ENCODE measurements around the gene KPNA1. TPM values are rescaled to one million over a fixed set of nuclear protein-coding genes. Genes with fewer than 3 reads are reported as not detected.

Gene KPNA1
- total RNA-seq, 2 experiments from 2014 or later: 43.4 to 46.0 TPM

- Mint-ChIP-seq H3K4me1 (ENCODE audit: low read depth) (peaks cover 2% of the 10 kb centered on the region), H3K27me3 (no peaks in the 10 kb centered on the region), H3K9me3 (no peaks in the 10 kb centered on the region), H3K36me3 (peaks cover 58% of the 10 kb centered on the region), H3K4me3 (no peak overlapping the region), H3K27ac (no peak overlapping the region)
- intact Hi-C loops (cut with micrococcal nuclease): no loop called here
- DNase-seq: no peak
- POLR2A ChIA-PET: no interaction called here
- CTCF ChIA-PET: interaction anchor here (1.4 to 13.3 kb wide), 2 partner anchors 126 kb away, joined by 4 to 230 read pairs; partner anchors contain the start of gene PARP14
Measured at GRCh38 chr3:122553171-122553570, 38.4 kb upstream of the KPNA1 start.

GRCh38 chr3:122548619-122549018, 33.9 kb upstream of the KPNA1 start:
- intact Hi-C loops (cut with micrococcal nuclease): no loop called here
- no peaks in the 10 kb centered on the region for H3K27me3 Mint-ChIP-seq
- ChIA-PET POLR2A (no interaction called here), CTCF (interaction anchor here (2.8 kb wide), 1 partner anchor 11 kb away, joined by 10 read pairs; no protein-coding TSS in a partner anchor)
- H3K4me1 Mint-ChIP-seq (ENCODE audit: low read depth): no peaks in the 10 kb centered on the region
- H3K4me3 Mint-ChIP-seq: no peak overlapping the region
- peaks cover 55% of the 10 kb centered on the region for H3K36me3 Mint-ChIP-seq
- H3K27ac Mint-ChIP-seq: no peak overlapping the region
- DNase-seq: no peak
- no peaks in the 10 kb centered on the region for H3K9me3 Mint-ChIP-seq

GRCh38 chr3:122548076-122548475, 33.3 kb upstream of the KPNA1 start:
- Mint-ChIP-seq H3K4me3 (no peak overlapping the region), H3K36me3 (peaks cover 51% of the 10 kb centered on the region), H3K9me3 (no peaks in the 10 kb centered on the region), H3K27ac (no peak overlapping the region), H3K27me3 (no peaks in the 10 kb centered on the region), H3K4me1 (ENCODE audit: low read depth) (no peaks in the 10 kb centered on the region)
- intact Hi-C loops (cut with micrococcal nuclease): no loop called here
- ChIA-PET POLR2A (no interaction called here), CTCF (interaction anchor here (2.8 kb wide), 1 partner anchor 12 kb away, joined by 10 read pairs; no protein-coding TSS in a partner anchor)
- no peak for DNase-seq

GRCh38 chr3:122546151-122546550, 31.4 kb upstream of the KPNA1 start:
- Mint-ChIP-seq H3K4me3 (no peak overlapping the region), H3K36me3 (peaks cover 42% of the 10 kb centered on the region), H3K9me3 (no peaks in the 10 kb centered on the region), H3K27me3 (no peaks in the 10 kb centered on the region), H3K4me1 (ENCODE audit: low read depth) (no peaks in the 10 kb centered on the region), H3K27ac (no peak overlapping the region)
- CTCF ChIA-PET: interaction anchor here (1.1 kb wide), 2 partner anchors 14 to 133 kb away, joined by 3 read pairs; no protein-coding TSS in a partner anchor
- intact Hi-C loops (cut with micrococcal nuclease): no loop called here
- no peak for DNase-seq
- POLR2A ChIA-PET: no interaction called here

- intact Hi-C loops (cut with micrococcal nuclease): no loop called here
- Mint-ChIP-seq H3K4me3 (no peak overlapping the region), H3K27me3 (no peaks in the 10 kb centered on the region), H3K4me1 (ENCODE audit: low read depth) (peaks cover 15% of the 10 kb centered on the region), H3K27ac (no peak overlapping the region), H3K36me3 (peaks cover 43% of the 10 kb centered on the region), H3K9me3 (no peaks in the 10 kb centered on the region)
- CTCF ChIA-PET: no interaction called here
- POLR2A ChIA-PET: no interaction called here
- DNase-seq: no peak
Measured at GRCh38 chr3:122538956-122539490, 24.3 kb upstream of the KPNA1 start.

GRCh38 chr3:122536632-122537001, 21.9 kb upstream of the KPNA1 start:
- Mint-ChIP-seq H3K4me1 (ENCODE audit: low read depth) (peaks cover 37% of the 10 kb centered on the region), H3K36me3 (peaks cover 62% of the 10 kb centered on the region), H3K27ac (no peak overlapping the region), H3K9me3 (no peaks in the 10 kb centered on the region), H3K27me3 (no peaks in the 10 kb centered on the region), H3K4me3 (no peak overlapping the region)
- intact Hi-C loops (cut with micrococcal nuclease): no loop called here
- POLR2A ChIA-PET: interaction anchor here (0.8 kb wide), 1 partner anchor 22 kb away, joined by 3 read pairs; the partner anchor contains the start of gene KPNA1
- CTCF ChIA-PET: no interaction called here
- DNase-seq: no peak

GRCh38 chr3:122535964-122536631, 21.4 kb upstream of the KPNA1 start:
- no peak for DNase-seq
- Mint-ChIP-seq H3K4me1 (ENCODE audit: low read depth) (peaks cover 37% of the 10 kb centered on the region), H3K4me3 (no peak overlapping the region), H3K27me3 (no peaks in the 10 kb centered on the region), H3K9me3 (no peaks in the 10 kb centered on the region), H3K27ac (no peak overlapping the region), H3K36me3 (peaks cover 62% of the 10 kb centered on the region)
- CTCF ChIA-PET: no interaction called here
- POLR2A ChIA-PET: interaction anchor here (0.8 kb wide), 1 partner anchor 21 kb away, joined by 3 read pairs; the partner anchor contains the start of gene KPNA1
- intact Hi-C loops (cut with micrococcal nuclease): loop anchor here (2.0 kb wide), 1 partner anchor 77 kb away; no protein-coding TSS in a partner anchor

GRCh38 chr3:122533931-122534334, 19.2 kb upstream of the KPNA1 start:
- H3K27ac Mint-ChIP-seq: peak overlapping the region; percentile 35

GRCh38 chr3:122533480-122533879, 18.7 kb upstream of the KPNA1 start:
- peaks cover 37% of the 10 kb centered on the region for H3K4me1 Mint-ChIP-seq (ENCODE audit: low read depth)
- H3K9me3 Mint-ChIP-seq: no peaks in the 10 kb centered on the region
- intact Hi-C loops (cut with micrococcal nuclease): loop anchor here (2.0 kb wide), 1 partner anchor 43 kb away; the partner anchor contains the start of gene PARP15
- POLR2A ChIA-PET: interaction anchor here (0.7 to 1.2 kb wide), 4 partner anchors 19 to 149 kb away, joined by 3 to 7 read pairs (median 3); partner anchors contain the start of genes FAM162A and KPNA1
- H3K36me3 Mint-ChIP-seq: peaks cover 54% of the 10 kb centered on the region
- DNase-seq: no peak
- H3K27ac Mint-ChIP-seq: peak overlapping the region; percentile 35
- no peak overlapping the region for H3K4me3 Mint-ChIP-seq
- CTCF ChIA-PET: interaction anchor here (0.7 to 1.2 kb wide), 6 partner anchors 8 to 146 kb away, joined by 3 to 10 read pairs (median 4); partner anchors contain the start of gene KPNA1
- H3K27me3 Mint-ChIP-seq: no peaks in the 10 kb centered on the region

More at GRCh38 chr3:122533931-122534334, 19.2 kb upstream of the KPNA1 start:
- Mint-ChIP-seq H3K27me3 (no peaks in the 10 kb centered on the region), H3K4me3 (no peak overlapping the region), H3K4me1 (ENCODE audit: low read depth) (peaks cover 37% of the 10 kb centered on the region), H3K9me3 (no peaks in the 10 kb centered on the region), H3K36me3 (peaks cover 56% of the 10 kb centered on the region)
- ChIA-PET POLR2A (interaction anchor here (0.7 to 1.2 kb wide), 5 partner anchors 19 to 150 kb away, joined by 3 to 7 read pairs (median 3); partner anchors contain the start of genes DTX3L, FAM162A, KPNA1 and PARP9), CTCF (interaction anchor here (0.7 to 1.2 kb wide), 6 partner anchors 9 to 145 kb away, joined by 3 to 10 read pairs (median 4); partner anchors contain the start of gene KPNA1)
- intact Hi-C loops (cut with micrococcal nuclease): loop anchor here (1.0 to 2.0 kb wide), 6 partner anchors 37 to 106 kb away; partner anchors contain the start of gene PARP15
- peak; percentile 65 for DNase-seq

- no peaks in the 10 kb centered on the region for H3K27me3 Mint-ChIP-seq
- no peak for DNase-seq
- H3K4me3 Mint-ChIP-seq: no peak overlapping the region
- no peak overlapping the region for H3K27ac Mint-ChIP-seq
- no peaks in the 10 kb centered on the region for H3K9me3 Mint-ChIP-seq
- peaks cover 40% of the 10 kb centered on the region for H3K36me3 Mint-ChIP-seq
- intact Hi-C loops (cut with micrococcal nuclease): no loop called here
- H3K4me1 Mint-ChIP-seq (ENCODE audit: low read depth): peaks cover 31% of the 10 kb centered on the region
- CTCF ChIA-PET: no interaction called here
- POLR2A ChIA-PET: no interaction called here
Measured at GRCh38 chr3:122530164-122530563, 15.4 kb upstream of the KPNA1 start.

GRCh38 chr3:122523317-122523716, 8.6 kb upstream of the KPNA1 start:
- H3K27me3 Mint-ChIP-seq: no peaks in the 10 kb centered on the region
- H3K4me1 Mint-ChIP-seq (ENCODE audit: low read depth): peaks cover 3% of the 10 kb centered on the region
- H3K4me3 Mint-ChIP-seq: no peak overlapping the region
- H3K36me3 Mint-ChIP-seq: no peaks in the 10 kb centered on the region
- ChIA-PET CTCF (no interaction called here), POLR2A (no interaction called here)
- intact Hi-C loops (cut with micrococcal nuclease): no loop called here
- no peaks in the 10 kb centered on the region for H3K9me3 Mint-ChIP-seq
- no peak overlapping the region for H3K27ac Mint-ChIP-seq
- no peak for DNase-seq

GRCh38 chr3:122520861-122521260, 6.1 kb upstream of the KPNA1 start:
- intact Hi-C loops (cut with micrococcal nuclease): no loop called here
- CTCF ChIA-PET: no interaction called here
- H3K4me1 Mint-ChIP-seq (ENCODE audit: low read depth): peaks cover 3% of the 10 kb centered on the region

More at GRCh38 chr3:122520861-122521260, 6.1 kb upstream of the KPNA1 start:
- DNase-seq: no peak
- H3K36me3 Mint-ChIP-seq: no peaks in the 10 kb centered on the region
- POLR2A ChIA-PET: no interaction called here
- H3K4me3 Mint-ChIP-seq: no peak overlapping the region
- H3K27me3 Mint-ChIP-seq: no peaks in the 10 kb centered on the region
- no peaks in the 10 kb centered on the region for H3K9me3 Mint-ChIP-seq
- H3K27ac Mint-ChIP-seq: no peak overlapping the region
